ENCODE measurements around the gene TMEM150B. TPM values are rescaled to one million over a fixed set of nuclear protein-coding genes. Genes with fewer than 3 reads are reported as not detected.

Gene TMEM150B
- total RNA-seq, 1 experiment from 2014 or later, result not detected

- no peaks in the 10 kb centered on the region for H3K9me2 ChIP-seq (ENCODE audit: insufficient read depth)
- no peaks in the 10 kb centered on the region for H3K27me3 ChIP-seq (ENCODE audit: insufficient read depth, low read length)
- CTCF ChIA-PET, result interaction anchor here (0.9 to 1.8 kb wide), 2 partner anchors 8 to 154 kb away, joined by 3 to 15 read pairs; no protein-coding TSS in a partner anchor
- H3K4me2 ChIP-seq (ENCODE audit: low read length), result no peak overlapping the region
- peaks cover 0 to 7% of the 10 kb centered on the region in 2 experiments; a peak in 1 of 4 replicates for H3K4me1 ChIP-seq (ENCODE audit: control insufficient read depth in 1 of 2, insufficient read depth in 2 of 2, low read length in 2 of 2)
- H3K27ac ChIP-seq (ENCODE audit: low read depth, low read length), result no peak overlapping the region
- POLR2A ChIA-PET, result no interaction called here
- H3K9me3 ChIP-seq (ENCODE audit: control insufficient read depth in 1 of 2, insufficient read depth in 1 of 2, low read depth in 1 of 2, low read length in 2 of 2), result no peaks in the 10 kb centered on the region
- BruUV-seq (replicated peaks), result no TSS peak
- RAD21 ChIA-PET (ENCODE audit: low non-redundant PET in 1 of 2, low total read pairs in 2 of 2, uncharacterized antibody in 2 of 2, unreplicated experiment in 2 of 2), result no interaction called here
- no peak overlapping the region for H3K9ac ChIP-seq (ENCODE audit: low read length)
- intact Hi-C loops (cut with micrococcal nuclease), result loop anchor here (5.0 kb wide), 1 partner anchor 82 kb away; the partner anchor contains the start of gene TMEM238
- H3K36me3 ChIP-seq (ENCODE audit: control insufficient read depth in 1 of 2, insufficient read depth in 2 of 2, low read length in 2 of 2), result peaks cover 8 to 16% of the 10 kb centered on the region in 2 experiments; a peak in 2 of 4 replicates
- DNase-seq (ENCODE audit: low read depth, low spot score) (no peak), ATAC-seq (no peak)
- no peaks in the 10 kb centered on the region for H4K20me1 ChIP-seq (ENCODE audit: insufficient read depth)
- TF ChIP-seq CEBPB (IDR thresholded peaks at IDR 0.05; ENCODE audit: low read depth) (no peak), CBX3 (IDR thresholded peaks at IDR 0.05; ENCODE audit: low read depth) (no peak), ELF1 (IDR thresholded peaks at IDR 0.05; ENCODE audit: borderline replicate concordance, low read depth) (no peak), SP1 (IDR thresholded peaks at IDR 0.05; ENCODE audit: low read depth) (no peak), MAX (IDR thresholded peaks at IDR 0.05) (no peak), YY1 (IDR thresholded peaks at IDR 0.05; ENCODE audit: extremely low read depth, insufficient replicate concordance, low read depth, low read length) (no peak), FOSL1 (IDR thresholded peaks at IDR 0.05; ENCODE audit: low read depth) (no peak), SIN3A (IDR thresholded peaks at IDR 0.05; ENCODE audit: low read depth) (no peak), RAD21 (IDR thresholded peaks at IDR 0.05; ENCODE audit: low read depth) (no peak), SRF (IDR thresholded peaks at IDR 0.05; ENCODE audit: low read depth) (no peak), ZFX (IDR thresholded peaks at IDR 0.05) (no peak), EZH2phosphoT487 (IDR thresholded peaks at IDR 0.05; ENCODE audit: borderline replicate concordance) (no peak)
- TF ChIP-seq, protein P1, sequence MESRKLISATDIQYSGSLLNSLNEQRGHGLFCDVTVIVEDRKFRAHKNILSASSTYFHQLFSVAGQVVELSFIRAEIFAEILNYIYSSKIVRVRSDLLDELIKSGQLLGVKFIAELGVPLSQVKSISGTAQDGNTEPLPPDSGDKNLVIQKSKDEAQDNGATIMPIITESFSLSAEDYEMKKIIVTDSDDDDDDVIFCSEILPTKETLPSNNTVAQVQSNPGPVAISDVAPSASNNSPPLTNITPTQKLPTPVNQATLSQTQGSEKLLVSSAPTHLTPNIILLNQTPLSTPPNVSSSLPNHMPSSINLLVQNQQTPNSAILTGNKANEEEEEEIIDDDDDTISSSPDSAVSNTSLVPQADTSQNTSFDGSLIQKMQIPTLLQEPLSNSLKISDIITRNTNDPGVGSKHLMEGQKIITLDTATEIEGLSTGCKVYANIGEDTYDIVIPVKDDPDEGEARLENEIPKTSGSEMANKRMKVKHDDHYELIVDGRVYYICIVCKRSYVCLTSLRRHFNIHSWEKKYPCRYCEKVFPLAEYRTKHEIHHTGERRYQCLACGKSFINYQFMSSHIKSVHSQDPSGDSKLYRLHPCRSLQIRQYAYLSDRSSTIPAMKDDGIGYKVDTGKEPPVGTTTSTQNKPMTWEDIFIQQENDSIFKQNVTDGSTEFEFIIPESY (IDR thresholded peaks at IDR 0.05; ENCODE audit: extremely low read depth, insufficient replicate concordance, low read length), result no peak
- TF ChIP-seq, protein P2, sequence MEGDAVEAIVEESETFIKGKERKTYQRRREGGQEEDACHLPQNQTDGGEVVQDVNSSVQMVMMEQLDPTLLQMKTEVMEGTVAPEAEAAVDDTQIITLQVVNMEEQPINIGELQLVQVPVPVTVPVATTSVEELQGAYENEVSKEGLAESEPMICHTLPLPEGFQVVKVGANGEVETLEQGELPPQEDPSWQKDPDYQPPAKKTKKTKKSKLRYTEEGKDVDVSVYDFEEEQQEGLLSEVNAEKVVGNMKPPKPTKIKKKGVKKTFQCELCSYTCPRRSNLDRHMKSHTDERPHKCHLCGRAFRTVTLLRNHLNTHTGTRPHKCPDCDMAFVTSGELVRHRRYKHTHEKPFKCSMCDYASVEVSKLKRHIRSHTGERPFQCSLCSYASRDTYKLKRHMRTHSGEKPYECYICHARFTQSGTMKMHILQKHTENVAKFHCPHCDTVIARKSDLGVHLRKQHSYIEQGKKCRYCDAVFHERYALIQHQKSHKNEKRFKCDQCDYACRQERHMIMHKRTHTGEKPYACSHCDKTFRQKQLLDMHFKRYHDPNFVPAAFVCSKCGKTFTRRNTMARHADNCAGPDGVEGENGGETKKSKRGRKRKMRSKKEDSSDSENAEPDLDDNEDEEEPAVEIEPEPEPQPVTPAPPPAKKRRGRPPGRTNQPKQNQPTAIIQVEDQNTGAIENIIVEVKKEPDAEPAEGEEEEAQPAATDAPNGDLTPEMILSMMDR (IDR thresholded peaks at IDR 0.05 in 2 of 3, conservative IDR thresholded peaks at IDR 0.05 in 1 of 3; ENCODE audit: borderline replicate concordance in 1 of 3, insufficient read depth in 1 of 3, low read depth in 2 of 3, low read length in 2 of 3), result no peak
- H3K4me3 ChIP-seq (replicated peaks in 1 of 2; ENCODE audit: low read depth in 1 of 2, low read length in 2 of 2), result no peak overlapping the region
- H3K79me2 ChIP-seq (ENCODE audit: insufficient read depth, low read length), result no peaks in the 10 kb centered on the region
- no peak overlapping the region for H2AFZ ChIP-seq (ENCODE audit: low read depth, low read length, poor library complexity, severe bottlenecking)
Measured at GRCh38 chr19:55299991-55300390, 25.1 kb downstream of the TMEM150B start.

Data from HCT116 (cell line).